Measurements from ENCODE around the gene BTF3.

Gene BTF3

DNA sequence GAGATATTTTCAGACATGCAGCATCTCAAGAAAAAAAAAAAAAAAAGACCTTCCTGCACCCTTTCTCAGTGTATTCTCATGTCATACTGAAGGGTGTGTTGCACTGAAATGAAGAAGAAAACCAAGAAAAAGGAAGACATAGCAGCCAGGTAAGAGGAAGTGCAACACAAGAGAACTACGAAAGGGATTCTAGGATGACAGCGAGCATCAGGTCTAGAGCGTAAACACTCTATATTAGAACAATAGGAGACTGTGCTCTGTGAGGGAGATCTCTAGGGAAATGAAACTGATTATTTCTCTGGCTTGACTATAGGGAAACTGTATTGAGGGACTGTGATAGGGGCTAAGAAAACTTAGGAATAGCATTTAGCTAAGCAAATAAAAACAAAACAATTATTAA lies 30.0 kb downstream of the BTF3 start:
- no peak overlapping the region for H3K23ac ChIP-seq (ENCODE audit: low read length)
- H3K36me3 ChIP-seq (ENCODE audit: control insufficient read depth in 1 of 2, insufficient read depth in 2 of 2, low read length in 2 of 2) = no peaks in the 10 kb centered on the region
- H3K9me3 ChIP-seq (ENCODE audit: insufficient read depth, low read depth, low read length) = no peaks in the 10 kb centered on the region
- H3K79me1 ChIP-seq (ENCODE audit: low read length) = no peaks in the 10 kb centered on the region
- no peak overlapping the region for H3K4me2 ChIP-seq (ENCODE audit: low read length)
- H3K4me3 ChIP-seq (ENCODE audit: low read depth, low read length) = no peak overlapping the region
- H2AK5ac ChIP-seq (ENCODE audit: low read length) = no peak overlapping the region
- H3K14ac ChIP-seq (ENCODE audit: low read length) = no peak overlapping the region
- H2BK5ac ChIP-seq (ENCODE audit: low read depth, low read length, poor library complexity) = no peak overlapping the region
- no peak overlapping the region for H3K18ac ChIP-seq (ENCODE audit: low read length)
- no peaks in the 10 kb centered on the region for H3K79me2 ChIP-seq (ENCODE audit: control insufficient read depth, insufficient read depth, low read length, poor library complexity)
- no peak overlapping the region for H4K8ac ChIP-seq (ENCODE audit: low read depth, low read length)
- no peak overlapping the region for H3K27ac ChIP-seq (ENCODE audit: low read depth, low read length)
- H3K4me1 ChIP-seq (ENCODE audit: control insufficient read depth in 1 of 2, insufficient read depth in 2 of 2, low read length in 2 of 2) = no peaks in the 10 kb centered on the region
- no peak overlapping the region for H3K9ac ChIP-seq (ENCODE audit: low read length)
- H3K27me3 ChIP-seq (ENCODE audit: insufficient read depth, low read length) = no peaks in the 10 kb centered on the region
- H2BK12ac ChIP-seq (ENCODE audit: low read length) = no peak overlapping the region
- no peak overlapping the region for H3K4ac ChIP-seq (ENCODE audit: low read depth, low read length)
- H2BK120ac ChIP-seq (ENCODE audit: insufficient read depth, low read length, poor library complexity) = no peak overlapping the region
- no peak overlapping the region for H4K91ac ChIP-seq (ENCODE audit: low read depth, low read length)
- no peak for DNase-seq
- no peak overlapping the region for H4K12ac ChIP-seq (ENCODE audit: low read depth, low read length)
- no CpG with 5 or more reads among the region's 3 CpGs for WGBS (ENCODE audit: extremely low coverage, insufficient coverage, insufficient read length)
- no peak overlapping the region for H2AFZ ChIP-seq (ENCODE audit: insufficient read depth, low read length, poor library complexity)

DNA sequence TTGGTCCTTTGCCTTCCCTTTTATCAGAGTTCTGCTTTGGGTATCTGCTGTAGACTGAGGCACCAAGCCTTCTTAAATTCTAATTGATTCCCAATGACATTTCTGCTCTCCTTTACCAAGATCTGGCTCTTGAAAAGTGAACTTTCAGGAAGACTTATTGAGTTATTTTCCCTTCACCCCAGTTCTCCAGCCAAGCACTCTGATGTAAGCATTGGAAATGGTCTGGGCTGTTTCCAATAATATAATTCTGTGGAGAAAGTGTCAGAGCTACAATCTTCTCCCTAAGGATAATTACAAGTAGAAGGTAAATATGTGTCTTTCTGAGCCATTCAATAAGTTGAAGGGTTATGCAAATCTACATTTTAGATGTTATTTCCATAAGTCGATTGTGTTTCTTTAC lies 30.8 kb downstream of the BTF3 start:
- Histone ChIP-seq H2BK5ac (ENCODE audit: low read depth, low read length, poor library complexity) (no peak overlapping the region), H3K4me1 (ENCODE audit: control insufficient read depth in 1 of 2, insufficient read depth in 2 of 2, low read length in 2 of 2) (no peaks in the 10 kb centered on the region), H2AFZ (ENCODE audit: insufficient read depth, low read length, poor library complexity) (no peak overlapping the region), H3K36me3 (ENCODE audit: control insufficient read depth in 1 of 2, insufficient read depth in 2 of 2, low read length in 2 of 2) (no peaks in the 10 kb centered on the region), H3K9ac (ENCODE audit: low read length) (no peak overlapping the region), H3K4me3 (ENCODE audit: low read depth, low read length) (no peak overlapping the region), H4K91ac (ENCODE audit: low read depth, low read length) (no peak overlapping the region), H2AK5ac (ENCODE audit: low read length) (no peak overlapping the region), H2BK12ac (ENCODE audit: low read length) (no peak overlapping the region), H3K18ac (ENCODE audit: low read length) (no peak overlapping the region), H3K79me1 (ENCODE audit: low read length) (no peaks in the 10 kb centered on the region), H3K14ac (ENCODE audit: low read length) (no peak overlapping the region), H3K79me2 (ENCODE audit: control insufficient read depth, insufficient read depth, low read length, poor library complexity) (no peaks in the 10 kb centered on the region), H3K23ac (ENCODE audit: low read length) (no peak overlapping the region), H3K9me3 (ENCODE audit: insufficient read depth, low read depth, low read length) (no peaks in the 10 kb centered on the region), H4K8ac (ENCODE audit: low read depth, low read length) (no peak overlapping the region), H3K4me2 (ENCODE audit: low read length) (no peak overlapping the region), H3K27me3 (ENCODE audit: insufficient read depth, low read length) (no peaks in the 10 kb centered on the region), H2BK120ac (ENCODE audit: insufficient read depth, low read length, poor library complexity) (no peak overlapping the region), H3K4ac (ENCODE audit: low read depth, low read length) (no peak overlapping the region), H3K27ac (ENCODE audit: low read depth, low read length) (no peak overlapping the region), H4K12ac (ENCODE audit: low read depth, low read length) (no peak overlapping the region)
- no CpG with 5 or more reads among the region's 1 CpG for WGBS (ENCODE audit: extremely low coverage, insufficient coverage, insufficient read length)
- DNase-seq = no peak

DNA sequence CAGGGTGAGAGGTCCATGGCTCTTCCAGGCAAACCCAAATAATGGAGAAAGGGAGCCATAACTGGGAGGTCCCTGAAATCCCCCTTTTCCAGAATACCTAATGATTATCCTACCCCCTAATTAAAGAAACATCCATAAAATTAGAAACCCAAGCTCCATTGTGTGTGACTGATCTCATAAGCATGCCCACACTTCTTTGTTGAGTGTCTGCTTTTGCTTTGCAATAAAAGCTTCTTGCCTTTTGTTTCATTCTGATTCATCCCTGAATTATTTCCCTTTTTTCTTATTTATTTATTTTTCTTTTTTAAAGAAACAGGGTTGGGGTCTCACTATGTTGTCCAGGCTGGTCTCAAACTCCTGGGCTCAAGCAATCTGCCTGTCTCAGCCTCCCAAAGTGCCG lies 33.1 kb downstream of the BTF3 start:
- Histone ChIP-seq H2BK12ac (ENCODE audit: low read length) (no peak overlapping the region), H3K9ac (ENCODE audit: low read length) (no peak overlapping the region), H3K36me3 (ENCODE audit: control insufficient read depth in 1 of 2, insufficient read depth in 2 of 2, low read length in 2 of 2) (no peaks in the 10 kb centered on the region), H4K8ac (ENCODE audit: low read depth, low read length) (no peak overlapping the region), H3K79me1 (ENCODE audit: low read length) (no peaks in the 10 kb centered on the region), H3K9me3 (ENCODE audit: insufficient read depth, low read depth, low read length) (no peaks in the 10 kb centered on the region), H3K14ac (ENCODE audit: low read length) (no peak overlapping the region), H3K4me1 (ENCODE audit: control insufficient read depth in 1 of 2, insufficient read depth in 2 of 2, low read length in 2 of 2) (no peaks in the 10 kb centered on the region), H2BK120ac (ENCODE audit: insufficient read depth, low read length, poor library complexity) (no peak overlapping the region), H3K4ac (ENCODE audit: low read depth, low read length) (no peak overlapping the region), H3K4me3 (ENCODE audit: low read depth, low read length) (no peak overlapping the region), H3K79me2 (ENCODE audit: control insufficient read depth, insufficient read depth, low read length, poor library complexity) (no peaks in the 10 kb centered on the region), H2AFZ (ENCODE audit: insufficient read depth, low read length, poor library complexity) (no peak overlapping the region), H2BK5ac (ENCODE audit: low read depth, low read length, poor library complexity) (no peak overlapping the region), H4K91ac (ENCODE audit: low read depth, low read length) (no peak overlapping the region), H3K4me2 (ENCODE audit: low read length) (no peak overlapping the region), H2AK5ac (ENCODE audit: low read length) (no peak overlapping the region), H3K27me3 (ENCODE audit: insufficient read depth, low read length) (no peaks in the 10 kb centered on the region), H3K18ac (ENCODE audit: low read length) (no peak overlapping the region), H3K27ac (ENCODE audit: low read depth, low read length) (no peak overlapping the region), H3K23ac (ENCODE audit: low read length) (no peak overlapping the region), H4K12ac (ENCODE audit: low read depth, low read length) (no peak overlapping the region)
- WGBS (ENCODE audit: extremely low coverage, insufficient coverage, insufficient read length) = no CpG with 5 or more reads among the region's 1 CpG
- no peak for DNase-seq

DNA sequence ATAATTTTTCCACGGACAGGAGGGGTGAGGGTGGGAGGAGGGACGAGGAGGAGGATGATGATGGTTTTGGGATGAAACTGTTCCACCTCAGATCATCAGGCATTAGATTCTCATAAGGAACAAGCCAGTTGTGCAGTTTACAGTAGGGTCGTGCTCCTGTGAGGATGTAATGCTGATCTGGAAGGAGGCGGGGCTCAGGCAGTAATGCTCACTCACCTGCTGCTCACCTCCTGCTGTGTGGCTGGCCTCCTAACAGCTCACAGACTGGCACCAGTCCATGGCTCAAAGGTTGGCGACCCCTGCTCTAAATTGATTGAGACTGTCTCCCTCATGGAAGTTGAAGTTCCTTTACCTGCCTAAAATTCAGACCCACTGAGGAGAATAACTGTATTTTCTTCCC lies 34.0 kb downstream of the BTF3 start:
- H3K18ac ChIP-seq (ENCODE audit: low read length) = no peak overlapping the region
- no peak overlapping the region for H3K14ac ChIP-seq (ENCODE audit: low read length)
- no peak overlapping the region for H2BK12ac ChIP-seq (ENCODE audit: low read length)
- H3K79me1 ChIP-seq (ENCODE audit: low read length) = no peaks in the 10 kb centered on the region
- H4K12ac ChIP-seq (ENCODE audit: low read depth, low read length) = no peak overlapping the region
- H2BK5ac ChIP-seq (ENCODE audit: low read depth, low read length, poor library complexity) = no peak overlapping the region
- no peak overlapping the region for H3K4me2 ChIP-seq (ENCODE audit: low read length)
- no peak overlapping the region for H4K91ac ChIP-seq (ENCODE audit: low read depth, low read length)
- no peaks in the 10 kb centered on the region for H3K27me3 ChIP-seq (ENCODE audit: insufficient read depth, low read length)
- H3K4me3 ChIP-seq (ENCODE audit: low read depth, low read length) = no peak overlapping the region
- no peaks in the 10 kb centered on the region for H3K79me2 ChIP-seq (ENCODE audit: control insufficient read depth, insufficient read depth, low read length, poor library complexity)
- no peak overlapping the region for H2AK5ac ChIP-seq (ENCODE audit: low read length)
- H2BK120ac ChIP-seq (ENCODE audit: insufficient read depth, low read length, poor library complexity) = no peak overlapping the region
- WGBS (ENCODE audit: extremely low coverage, insufficient coverage, insufficient read length) = no CpG with 5 or more reads among the region's 5 CpGs
- H4K8ac ChIP-seq (ENCODE audit: low read depth, low read length) = no peak overlapping the region
- H3K23ac ChIP-seq (ENCODE audit: low read length) = no peak overlapping the region
- DNase-seq = no peak
- no peak overlapping the region for H2AFZ ChIP-seq (ENCODE audit: insufficient read depth, low read length, poor library complexity)
- no peaks in the 10 kb centered on the region for H3K9me3 ChIP-seq (ENCODE audit: insufficient read depth, low read depth, low read length)
- H3K4me1 ChIP-seq (ENCODE audit: control insufficient read depth in 1 of 2, insufficient read depth in 2 of 2, low read length in 2 of 2) = no peaks in the 10 kb centered on the region
- no peak overlapping the region for H3K9ac ChIP-seq (ENCODE audit: low read length)
- no peak overlapping the region for H3K27ac ChIP-seq (ENCODE audit: low read depth, low read length)
- H3K36me3 ChIP-seq (ENCODE audit: control insufficient read depth in 1 of 2, insufficient read depth in 2 of 2, low read length in 2 of 2) = no peaks in the 10 kb centered on the region
- H3K4ac ChIP-seq (ENCODE audit: low read depth, low read length) = no peak overlapping the region

Data from trophoblast cell (in vitro differentiated cells and primary cell).